Measurements from ENCODE around the gene TM4SF4. TPM values are rescaled to one million over a fixed set of nuclear protein-coding genes. Genes with fewer than 3 reads are reported as not detected.

TM4SF4 gene
- total RNA-seq, 1 donor, result under 0.01 TPM

- TF ChIP-seq CTCF (IDR thresholded peaks at IDR 0.05; ENCODE audit: insufficient read depth, low read depth, low read length), result no peak
- DNase-seq (ENCODE audit: low read depth), result no peak
Measured at GRCh38 chr3:149452036-149452435, 22.5 kb upstream of the TM4SF4 start.

DNA sequence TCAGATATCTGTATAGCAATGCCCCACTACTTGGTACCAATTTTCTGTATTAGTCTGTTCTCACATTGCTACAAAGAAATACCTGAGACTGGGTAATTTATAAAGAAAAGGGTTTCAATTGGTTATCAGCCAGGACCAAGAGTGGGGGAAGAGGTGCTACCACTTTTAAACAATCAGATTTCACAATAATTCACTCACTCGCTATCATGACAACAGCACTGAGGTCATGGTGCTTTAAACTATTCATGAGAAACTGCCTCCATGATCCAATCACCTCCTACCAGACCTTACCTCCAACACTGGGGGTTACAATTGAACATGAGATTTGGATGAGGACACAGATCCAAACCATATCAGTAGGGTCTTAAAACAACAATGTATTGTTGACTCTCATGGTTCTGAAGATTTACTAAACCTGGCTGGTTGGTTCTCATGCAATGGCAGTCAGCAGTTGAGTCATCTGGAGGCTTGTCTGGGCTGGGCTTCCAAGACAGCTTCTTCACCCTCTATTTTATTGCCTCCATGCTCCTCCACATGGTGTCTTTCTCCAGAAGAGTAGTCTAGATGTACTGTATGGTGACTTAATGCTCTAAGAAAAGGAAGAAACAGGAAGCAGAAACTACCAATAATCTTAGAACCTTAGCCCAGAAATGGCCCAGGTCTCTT lies 21.2 kb upstream of the TM4SF4 start:
- no peak for TF ChIP-seq CTCF (IDR thresholded peaks at IDR 0.05; ENCODE audit: insufficient read depth, low read depth, low read length)
- no peak for DNase-seq (ENCODE audit: low read depth)
- no peak overlapping the region for H3K4me3 ChIP-seq (ENCODE audit: low read depth, low read length)

More at GRCh38 chr3:149452036-149452435, 22.5 kb upstream of the TM4SF4 start:
- no peak overlapping the region for H3K4me3 ChIP-seq (ENCODE audit: low read depth, low read length)

- DNase-seq (ENCODE audit: low read depth), result peak; percentile 46
- TF ChIP-seq CTCF (IDR thresholded peaks at IDR 0.05; ENCODE audit: insufficient read depth, low read depth, low read length), result no peak
- no peak overlapping the region for H3K4me3 ChIP-seq (ENCODE audit: low read depth, low read length)
Measured at GRCh38 chr3:149454746-149455145, 19.8 kb upstream of the TM4SF4 start.

DNA sequence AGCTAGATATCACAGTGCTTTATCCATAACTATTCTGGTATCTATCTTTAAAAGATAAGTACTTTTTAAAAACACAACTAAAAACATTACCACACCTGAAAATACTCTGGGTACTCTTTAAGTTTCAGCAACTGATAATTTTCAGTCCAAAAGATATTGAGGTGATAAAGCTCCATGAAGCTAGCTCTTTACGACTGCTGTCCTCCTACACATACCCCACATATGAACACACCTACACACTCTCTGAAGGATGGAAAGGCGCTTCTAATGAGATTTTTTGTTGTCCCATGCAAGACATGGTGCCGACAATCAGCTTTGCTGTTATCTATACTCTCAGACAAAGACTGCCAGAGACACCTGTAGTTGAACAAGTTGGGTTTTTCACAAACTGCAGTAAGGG lies 19.1 kb upstream of the TM4SF4 start:
- H3K4me3 ChIP-seq (ENCODE audit: low read depth, low read length), result no peak overlapping the region
- no peak for DNase-seq (ENCODE audit: low read depth)
- no peak for TF ChIP-seq CTCF (IDR thresholded peaks at IDR 0.05; ENCODE audit: insufficient read depth, low read depth, low read length)

DNA sequence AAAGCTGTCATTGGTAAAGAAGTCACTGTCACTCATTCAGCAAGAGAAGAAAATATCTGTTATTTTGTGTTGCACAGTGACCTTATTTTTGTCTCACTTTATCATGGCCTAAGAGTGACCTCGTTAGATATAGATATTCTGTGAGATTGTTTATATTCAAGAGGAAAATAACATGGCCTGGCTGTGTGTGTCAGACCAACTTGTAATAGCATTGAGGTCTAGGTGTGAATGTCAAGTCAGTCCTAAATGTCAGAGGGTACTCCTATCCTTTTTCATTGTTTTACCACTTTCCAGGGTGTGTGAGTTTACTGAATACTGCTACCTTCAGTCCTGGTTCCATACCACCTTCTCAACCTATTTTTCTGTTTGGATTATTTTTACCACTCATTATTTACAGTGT lies 18.5 kb upstream of the TM4SF4 start:
- DNase-seq (ENCODE audit: low read depth), result no peak
- no peak for TF ChIP-seq CTCF (IDR thresholded peaks at IDR 0.05; ENCODE audit: insufficient read depth, low read depth, low read length)
- no peak overlapping the region for H3K4me3 ChIP-seq (ENCODE audit: low read depth, low read length)

DNA sequence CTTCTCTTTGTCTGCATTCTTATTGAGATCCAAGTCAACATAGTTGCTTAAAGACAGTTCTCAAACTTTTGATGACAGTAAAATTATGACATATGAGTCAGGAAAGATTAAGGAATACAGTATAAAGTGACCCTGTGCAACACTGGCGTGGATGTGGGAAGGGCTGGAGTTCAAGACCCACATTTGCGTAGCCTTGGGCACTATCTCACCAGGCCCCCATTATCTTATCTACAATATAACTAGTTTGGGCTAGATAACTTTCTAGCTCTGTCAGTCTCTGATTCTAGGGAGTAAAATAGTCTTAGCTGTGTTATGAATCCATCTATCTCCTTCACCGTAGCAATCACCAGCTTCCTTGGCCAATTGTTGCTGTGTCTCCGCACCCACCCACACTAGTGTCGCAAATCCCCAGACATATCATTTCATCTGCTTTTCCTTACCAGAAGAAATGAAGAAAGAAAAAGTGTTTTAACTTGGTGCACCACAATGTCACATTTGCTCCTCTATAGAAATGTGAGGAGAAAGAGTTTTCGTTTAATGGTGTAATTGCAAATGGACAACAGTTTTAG lies 14.9 kb upstream of the TM4SF4 start:
- peak; percentile 46 for DNase-seq (ENCODE audit: low read depth)
- no peak overlapping the region for H3K4me3 ChIP-seq (ENCODE audit: low read depth, low read length)
- no peak for TF ChIP-seq CTCF (IDR thresholded peaks at IDR 0.05; ENCODE audit: insufficient read depth, low read depth, low read length)

DNA sequence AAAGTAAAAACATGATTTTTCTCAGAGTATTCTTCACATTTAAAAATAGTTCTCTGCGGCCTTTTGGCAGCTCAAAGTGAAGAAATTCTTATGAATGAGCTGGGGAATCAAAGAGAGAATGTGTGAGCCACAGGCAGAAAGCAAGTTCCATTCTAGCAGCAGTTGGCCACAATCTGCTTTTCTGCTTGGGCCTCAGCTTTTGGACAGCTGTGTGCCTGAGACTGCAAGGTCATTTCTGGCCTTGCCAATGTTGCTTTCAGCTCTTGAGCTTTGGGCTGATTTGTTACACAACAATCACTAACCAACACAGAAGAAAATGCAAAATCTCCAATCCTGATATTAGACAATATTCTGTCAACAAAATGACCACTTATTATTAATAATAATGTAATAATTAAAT lies 14.4 kb upstream of the TM4SF4 start:
- no peak for DNase-seq (ENCODE audit: low read depth)
- no peak for TF ChIP-seq CTCF (IDR thresholded peaks at IDR 0.05; ENCODE audit: insufficient read depth, low read depth, low read length)
- no peak overlapping the region for H3K4me3 ChIP-seq (ENCODE audit: low read depth, low read length)

Data from fibroblast of villous mesenchyme (primary cell).